PC-3 (cell line): Measurements from ENCODE around the gene FZR1. TPM values are rescaled to one million over a fixed set of nuclear protein-coding genes. Genes with fewer than 3 reads are reported as not detected.
A peak's percentile ranks its signal among the peaks of the same experiment; 100 is the strongest.

Source experiments
- ATAC-seq: fragments of 200-7000 bp; cut with Tn5 transposase; 2 replicates; pipeline ENCODE4 v1.9.1; 2020; ENCODE audit warnings: mild to moderate bottlenecking, moderate library complexity
- BruUV-seq: library from RNA; stranded (reverse); fragments of 400-500 nt; replicated peaks from 2 replicates; lab custom pipeline; 2021; lab: Mats Ljungman, UMichigan
- CTCF ChIA-PET: fragments of 300-600 bp; sonication (Branson Sonifier 250); formaldehyde crosslinking; loops from one replicate; lab custom pipeline; 2022; ENCODE audit warnings: antibody characterized with exemption; lab: Charles Lee
- POLR2A ChIA-PET: fragments of 300-600 bp; sonication (Branson Sonifier 250); formaldehyde crosslinking; loops from one replicate; lab custom pipeline; 2022; ENCODE audit warnings: antibody characterized with exemption; ENCODE audit not compliant: unreplicated experiment; lab: Charles Lee
- DNase-seq: peaks from one replicate; pipeline ENCODE4 v3.0.0-alpha.2; 2015
- H2AFZ ChIP-seq: fragments of 300-600 bp; sonication (generic); 2 replicates; pipeline ENCODE4 v1.6.0; 2016; ENCODE audit warnings: antibody characterized with exemption, low read length
- H3F3A ChIP-seq: fragments of 300-600 bp; sonication (generic); one replicate; pipeline ENCODE4 v1.6.0; 2017; ENCODE audit warnings: antibody characterized with exemption, low read length, control low read depth, mild to moderate bottlenecking; ENCODE audit not compliant: unreplicated experiment
- H3K27ac ChIP-seq: fragments of 300-600 bp; sonication (generic); 2 replicates; pipeline ENCODE4 v1.5.1; 2016; ENCODE audit warnings: mild to moderate bottlenecking, low read length
- H3K27me3 ChIP-seq: fragments of 300-600 bp; sonication (generic); 2 replicates; pipeline ENCODE4 v1.6.1; 2016; ENCODE audit warnings: low read length, mixed read lengths
- H3K36me3 ChIP-seq: fragments of 300-600 bp; sonication (generic); 2 replicates; pipeline ENCODE4 v1.6.1; 2016; ENCODE audit warnings: low read depth, mixed run types, low read length, mixed read lengths
- H3K4me1 ChIP-seq: fragments of 300-600 bp; sonication (generic); 2 replicates; pipeline ENCODE4 v1.5.1; 2016; ENCODE audit warnings: low read length; ENCODE audit not compliant: insufficient read depth
- H3K4me2 ChIP-seq: fragments of 300-600 bp; sonication (generic); 2 replicates; pipeline ENCODE4 v1.6.0; 2016; ENCODE audit warnings: low read length
- H3K4me3 ChIP-seq: fragments of 300-600 bp; sonication (generic); 2 replicates; pipeline ENCODE4 v1.5.1; 2016; ENCODE audit warnings: mild to moderate bottlenecking, low read length, mixed read lengths
- H3K79me2 ChIP-seq: fragments of 300-600 bp; sonication (generic); 2 replicates; pipeline ENCODE4 v1.6.1; 2017; ENCODE audit warnings: low read length, mixed read lengths
- H3K9ac ChIP-seq: fragments of 300-600 bp; sonication (generic); 2 replicates; pipeline ENCODE4 v1.6.0; 2016; ENCODE audit warnings: mild to moderate bottlenecking, low read length
- H3K9me2 ChIP-seq: fragments of 300-600 bp; sonication (generic); replicated peaks from 2 replicates; pipeline ENCODE4 v1.6.1; 2016; ENCODE audit warnings: mixed run types, low read length, mixed read lengths
- H3K9me3 ChIP-seq: fragments of 300-600 bp; sonication (generic); 2 replicates; pipeline ENCODE4 v1.6.1; 2016; ENCODE audit warnings: low read length, mixed read lengths
- H4K20me1 ChIP-seq: fragments of 300-600 bp; sonication (generic); 2 replicates; pipeline ENCODE4 v1.6.1; 2016; ENCODE audit warnings: low read length, mixed read lengths
- CTCF ChIP-seq: fragments of 300-600 bp; sonication (generic); conservative IDR thresholded peaks from 2 replicates; pipeline ENCODE4 v1.5.1; 2017; ENCODE audit warnings: antibody characterized with exemption, low read depth, mild to moderate bottlenecking, low read length
- EZH2 ChIP-seq: fragments of 300-600 bp; sonication (generic); IDR thresholded peaks from one replicate; pipeline ENCODE4 v1.6.1; 2017; ENCODE audit warnings: antibody characterized with exemption, mild to moderate bottlenecking, low read length; ENCODE audit not compliant: unreplicated experiment
- EZH2phosphoT487 ChIP-seq: fragments of 300-600 bp; sonication (generic); IDR thresholded peaks from 2 replicates; pipeline ENCODE4 v1.6.1; 2018; ENCODE audit warnings: mild to moderate bottlenecking, antibody characterized with exemption, low read length, borderline replicate concordance
- intact Hi-C: fragments of 100-400 bp; cut with micrococcal nuclease; formaldehyde crosslinking; loops from 2 replicates; pipeline ENCODE4 v1.9.0; 2023
- total RNA-seq: library from RNA; depleted of rRNA; stranded (reverse); fragments of >200 nt; gene quantifications from 2 replicates; pipeline ENCODE4 v1.2.3, GENCODE V29; 2014

The FZR1 gene
- total RNA-seq, 1 experiment from 2014 or later: 53.6 TPM

- Histone ChIP-seq H3K4me3 (no peak overlapping the region), H3K9me2 (no peaks in the 10 kb centered on the region), H3K27ac (no peak overlapping the region), H3K36me3 (no peaks in the 10 kb centered on the region), H3K4me1 (no peaks in the 10 kb centered on the region), H3K27me3 (no peaks in the 10 kb centered on the region), H3K9me3 (no peaks in the 10 kb centered on the region), H3K4me2 (no peak overlapping the region), H3K9ac (no peak overlapping the region), H2AFZ (no peak overlapping the region), H3F3A (no peaks in the 10 kb centered on the region), H4K20me1 (no peaks in the 10 kb centered on the region), H3K79me2 (no peaks in the 10 kb centered on the region)
- TF ChIP-seq CTCF: no peak
- TF ChIP-seq EZH2phosphoT487: no peak
- TF ChIP-seq EZH2: no peak
- CTCF ChIA-PET: no interaction called here
- peak; percentile 4; the same call in 1 of the 2 replicates for ATAC-seq
- POLR2A ChIA-PET: no interaction called here
- no TSS peak for BruUV-seq
- no peak for DNase-seq
- intact Hi-C loops: no loop called here
Observed at GRCh38 chr19:3537101-3537437, 31.0 kb downstream of the FZR1 start.

GRCh38 chr19:3537438-3538240 lies 31.5 kb downstream of the FZR1 start:
- ChIA-PET POLR2A (no interaction called here), CTCF (no interaction called here)
- H3K4me1 ChIP-seq: no peaks in the 10 kb centered on the region
- no peak overlapping the region for H3K27ac ChIP-seq
- H3K9me3 ChIP-seq: no peaks in the 10 kb centered on the region
- no peaks in the 10 kb centered on the region for H3K79me2 ChIP-seq
- no peaks in the 10 kb centered on the region for H3K36me3 ChIP-seq
- DNase-seq (no peak), ATAC-seq (peak; percentile 19)
- H3K27me3 ChIP-seq: no peaks in the 10 kb centered on the region
- intact Hi-C loops: no loop called here
- H4K20me1 ChIP-seq: no peaks in the 10 kb centered on the region
- no peak overlapping the region for H3K4me3 ChIP-seq
- no peak overlapping the region for H3K4me2 ChIP-seq
- H3K9ac ChIP-seq: no peak overlapping the region
- TF ChIP-seq EZH2phosphoT487 (no peak), EZH2 (no peak), CTCF (no peak)
- H2AFZ ChIP-seq: no peak overlapping the region
- H3K9me2 ChIP-seq: no peaks in the 10 kb centered on the region
- no TSS peak for BruUV-seq
- H3F3A ChIP-seq: no peaks in the 10 kb centered on the region

GRCh38 chr19:3538258-3538929 lies 32.3 kb downstream of the FZR1 start:
- no peaks in the 10 kb centered on the region for H4K20me1 ChIP-seq
- H3K27me3 ChIP-seq: no peaks in the 10 kb centered on the region
- ChIA-PET CTCF (no interaction called here), POLR2A (no interaction called here)
- no peak for TF ChIP-seq EZH2phosphoT487
- ATAC-seq (no peak), DNase-seq (no peak)
- BruUV-seq: no TSS peak
- H3K9me2 ChIP-seq: no peaks in the 10 kb centered on the region
- no peak overlapping the region for H2AFZ ChIP-seq
- intact Hi-C loops: no loop called here
- H3F3A ChIP-seq: no peaks in the 10 kb centered on the region
- H3K4me3 ChIP-seq: no peak overlapping the region
- no peak overlapping the region for H3K9ac ChIP-seq
- no peaks in the 10 kb centered on the region for H3K79me2 ChIP-seq
- H3K4me1 ChIP-seq: no peaks in the 10 kb centered on the region
- no peaks in the 10 kb centered on the region for H3K36me3 ChIP-seq
- no peaks in the 10 kb centered on the region for H3K9me3 ChIP-seq
- no peak overlapping the region for H3K27ac ChIP-seq
- H3K4me2 ChIP-seq: no peak overlapping the region
